Astrocyte (in vitro differentiated cells and primary cell): ENCODE measurements around the gene ALDOB. TPM values are rescaled to one million over a fixed set of nuclear protein-coding genes. Genes with fewer than 3 reads are reported as not detected.

Experiments
- DNase-seq: peaks from one replicate; pipeline ENCODE4 v3.0.0-alpha.2; 2010; ENCODE audit warnings: low read depth
- FAIRE-seq: peaks from 2 replicates; lab custom pipeline; 2011; peaks lifted over from hg19 to GRCh38; lab: Jason Lieb, UNC
- H2AFZ ChIP-seq: 2 replicates; pipeline ENCODE4 v1.6.0; 2012; ENCODE audit warnings: low read depth, low read length, inconsistent platforms
- H3K27ac ChIP-seq: 2 replicates; pipeline ENCODE4 v1.5.1; 2011; ENCODE audit warnings: low read depth, low read length, inconsistent platforms
- H3K27me3 ChIP-seq: 2 replicates; pipeline ENCODE4 v1.6.0; 2011; ENCODE audit warnings: low read length, inconsistent platforms; ENCODE audit not compliant: insufficient read depth
- H3K36me3 ChIP-seq: 2 replicates; pipeline ENCODE4 v1.5.1; 2011; ENCODE audit warnings: low read length, inconsistent platforms; ENCODE audit not compliant: insufficient read depth
- H3K4me1 ChIP-seq: 2 replicates; pipeline ENCODE4 v1.5.1; 2011; ENCODE audit warnings: low read length, inconsistent platforms; ENCODE audit not compliant: insufficient read depth
- H3K4me2 ChIP-seq: 2 replicates; pipeline ENCODE4 v1.6.0; 2012; ENCODE audit warnings: low read length, inconsistent platforms
- H3K4me3 ChIP-seq: 2 replicates; pipeline ENCODE4 v1.5.1; 2011; ENCODE audit warnings: low read depth, mild to moderate bottlenecking, low read length, inconsistent platforms; ENCODE audit not compliant: insufficient read depth
- H3K79me2 ChIP-seq: 2 replicates; pipeline ENCODE4 v1.6.0; 2012; ENCODE audit warnings: mild to moderate bottlenecking, low read length, inconsistent platforms; ENCODE audit not compliant: insufficient read depth
- H3K9ac ChIP-seq: 2 replicates; pipeline ENCODE4 v1.6.0; 2012; ENCODE audit warnings: mild to moderate bottlenecking, low read length, inconsistent platforms
- H3K9me3 ChIP-seq: 2 replicates; pipeline ENCODE4 v1.5.1; 2012; ENCODE audit warnings: low read depth, mild to moderate bottlenecking, low read length, inconsistent platforms; ENCODE audit not compliant: insufficient read depth
- H4K20me1 ChIP-seq: 2 replicates; pipeline ENCODE4 v1.6.0; 2012; ENCODE audit warnings: low read length, inconsistent platforms; ENCODE audit not compliant: insufficient read depth
- H3K27ac Mint-ChIP-seq: one replicate; pipeline ENCODE4 v1.8.0; 2021; ENCODE audit warnings: mild to moderate bottlenecking, mixed read lengths; ENCODE audit not compliant: unreplicated experiment
- H3K27me3 Mint-ChIP-seq: one replicate; pipeline ENCODE4 v1.8.0; 2021; ENCODE audit warnings: low read depth, mixed read lengths; ENCODE audit not compliant: unreplicated experiment
- H3K36me3 Mint-ChIP-seq: one replicate; pipeline ENCODE4 v1.8.0; 2021; ENCODE audit warnings: low read depth, mixed read lengths; ENCODE audit not compliant: unreplicated experiment
- H3K4me1 Mint-ChIP-seq: one replicate; pipeline ENCODE4 v1.8.0; 2021; ENCODE audit warnings: low read depth, mixed read lengths; ENCODE audit not compliant: unreplicated experiment
- H3K4me3 Mint-ChIP-seq: one replicate; pipeline ENCODE4 v1.8.0; 2021; ENCODE audit warnings: mild to moderate bottlenecking, moderate library complexity, mixed read lengths; ENCODE audit not compliant: unreplicated experiment
- H3K9me3 Mint-ChIP-seq: one replicate; pipeline ENCODE4 v1.8.0; 2021; ENCODE audit warnings: mild to moderate bottlenecking, mixed read lengths; ENCODE audit not compliant: unreplicated experiment
- CTCF ChIP-seq: IDR thresholded peaks from 2 replicates; pipeline ENCODE4 v1.5.1; 2011; ENCODE audit warnings: low read depth, mild to moderate bottlenecking, inconsistent platforms, low read length, moderate library complexity; ENCODE audit not compliant: insufficient read depth
- EZH2 ChIP-seq: IDR thresholded peaks from 2 replicates; pipeline ENCODE4 v1.6.1; 2012; ENCODE audit warnings: mild to moderate bottlenecking, low read length, inconsistent platforms; ENCODE audit not compliant: insufficient read depth
- total RNA-seq: library from RNA; stranded (reverse); gene quantifications from 2 replicates; pipeline ENCODE4 v1.2.1, GENCODE V29; 2021

ALDOB gene
- total RNA-seq, 1 donor from 2014 or later: not detected

GRCh38 chr9:101421653-101422065, 13.9 kb downstream of the ALDOB start:
- Mint-ChIP-seq H3K9me3 (no peaks in the 10 kb centered on the region), H3K4me3 (no peak overlapping the region), H3K27ac (no peak overlapping the region), H3K4me1 (peaks cover 4% of the 10 kb centered on the region), H3K36me3 (peaks cover under 1% of the 10 kb centered on the region), H3K27me3 (no peaks in the 10 kb centered on the region)
- DNase-seq: no peak
- FAIRE-seq: no peak
- H3K9me3 ChIP-seq: no peaks in the 10 kb centered on the region
- no peaks in the 10 kb centered on the region for H3K27me3 ChIP-seq
- H4K20me1 ChIP-seq: no peaks in the 10 kb centered on the region
- no peak overlapping the region for H3K27ac ChIP-seq
- no peaks in the 10 kb centered on the region for H3K4me1 ChIP-seq
- no peak overlapping the region for H3K9ac ChIP-seq
- H3K79me2 ChIP-seq: no peaks in the 10 kb centered on the region
- no peaks in the 10 kb centered on the region for H3K36me3 ChIP-seq
- no peak overlapping the region for H3K4me3 ChIP-seq
- H2AFZ ChIP-seq: no peak overlapping the region
- no peak overlapping the region for H3K4me2 ChIP-seq
- TF ChIP-seq EZH2: no peak
- no peak for TF ChIP-seq CTCF

- no peak overlapping the region for H3K9ac ChIP-seq
- H3K27me3 Mint-ChIP-seq: no peaks in the 10 kb centered on the region
- H3K9me3 ChIP-seq: no peaks in the 10 kb centered on the region
- H3K4me1 ChIP-seq: no peaks in the 10 kb centered on the region
- no peak overlapping the region for H2AFZ ChIP-seq
- H3K9me3 Mint-ChIP-seq: no peaks in the 10 kb centered on the region
- no peaks in the 10 kb centered on the region for H3K79me2 ChIP-seq
- no peak overlapping the region for H3K27ac Mint-ChIP-seq
- peaks cover 2% of the 10 kb centered on the region for H3K36me3 Mint-ChIP-seq
- H3K4me3 ChIP-seq: no peak overlapping the region
- no peak overlapping the region for H3K4me3 Mint-ChIP-seq
- no peaks in the 10 kb centered on the region for H3K36me3 ChIP-seq
- FAIRE-seq (no peak), DNase-seq (no peak)
- no peak overlapping the region for H3K4me2 ChIP-seq
- peaks cover 4% of the 10 kb centered on the region for H3K4me1 Mint-ChIP-seq
- no peaks in the 10 kb centered on the region for H4K20me1 ChIP-seq
- H3K27ac ChIP-seq: no peak overlapping the region
- no peaks in the 10 kb centered on the region for H3K27me3 ChIP-seq
- TF ChIP-seq EZH2: no peak
- TF ChIP-seq CTCF: no peak
Measured at GRCh38 chr9:101419863-101420262, 15.7 kb downstream of the ALDOB start.

- peaks cover 2% of the 10 kb centered on the region for H3K36me3 Mint-ChIP-seq
- FAIRE-seq: no peak
Measured at GRCh38 chr9:101418518-101419430, 16.8 kb downstream of the ALDOB start.

More at GRCh38 chr9:101418518-101419430, 16.8 kb downstream of the ALDOB start:
- Histone ChIP-seq H3K27me3 (no peaks in the 10 kb centered on the region), H3K9ac (no peak overlapping the region), H3K4me1 (no peaks in the 10 kb centered on the region), H4K20me1 (no peaks in the 10 kb centered on the region), H3K4me3 (no peak overlapping the region), H3K79me2 (no peaks in the 10 kb centered on the region), H3K9me3 (no peaks in the 10 kb centered on the region), H3K36me3 (no peaks in the 10 kb centered on the region), H3K27ac (no peak overlapping the region), H2AFZ (no peak overlapping the region), H3K4me2 (peak overlapping the region; percentile 58)
- no peaks in the 10 kb centered on the region for H3K27me3 Mint-ChIP-seq
- peak; percentile 33 for DNase-seq
- H3K4me3 Mint-ChIP-seq: no peak overlapping the region
- no peak overlapping the region for H3K27ac Mint-ChIP-seq
- no peaks in the 10 kb centered on the region for H3K9me3 Mint-ChIP-seq
- TF ChIP-seq EZH2 (no peak), CTCF (no peak)
- H3K4me1 Mint-ChIP-seq: peaks cover 4% of the 10 kb centered on the region
